ENCODE measurements around the gene NTF3.

GRCh38 chr12:5384015-5384414, 47.9 kb upstream of the NTF3 start:
- TF ChIP-seq SIN3A (IDR thresholded peaks at IDR 0.05; ENCODE audit: borderline replicate concordance, insufficient read depth, low read length) (no peak), TAF1 (IDR thresholded peaks at IDR 0.05; ENCODE audit: borderline replicate concordance, insufficient read depth, low read length) (no peak), POLR2AphosphoS5 (IDR thresholded peaks at IDR 0.05; ENCODE audit: low read depth, low read length) (no peak)

All from PFSK-1 (cell line).